Measurements from ENCODE around the gene CEMIP.

Gene CEMIP

GRCh38 chr15:80773792-80774352 is 5.3 kb upstream of the CEMIP start (continued):
- TF ChIP-seq BCL6B (tag by site-specific recombination; IDR thresholded peaks at IDR 0.05) (peak; percentile 32; the same call in 1 of the 2 replicates), ZNF791 (tag by site-specific recombination; IDR thresholded peaks at IDR 0.05) (no peak), ZNF600 (tag by site-specific recombination; IDR thresholded peaks at IDR 0.05) (peak; percentile 58), ZNF248 (tag by site-specific recombination; IDR thresholded peaks at IDR 0.05) (no peak), GFI1B (tag by site-specific recombination; IDR thresholded peaks at IDR 0.05) (no peak), FEZF1 (tag by site-specific recombination; IDR thresholded peaks at IDR 0.05) (0 out of 2 replicates have a peak, but pooled peaks have one; percentile 21), SP3 (tag by site-specific recombination; IDR thresholded peaks at IDR 0.05) (no peak), ZNF350 (tag by site-specific recombination; IDR thresholded peaks at IDR 0.05) (no peak), AEBP2 (tag by site-specific recombination; IDR thresholded peaks at IDR 0.05; ENCODE audit: borderline replicate concordance) (no peak), ZNF623 (tag by site-specific recombination; IDR thresholded peaks at IDR 0.05) (no peak), ZNF280C (tag by site-specific recombination; IDR thresholded peaks at IDR 0.05) (no peak), ELK4 (IDR thresholded peaks at IDR 0.05; ENCODE audit: borderline replicate concordance, low read depth, low read length) (no peak), ZNF404 (tag by site-specific recombination; IDR thresholded peaks at IDR 0.05) (no peak), ZNF157 (tag by site-specific recombination; IDR thresholded peaks at IDR 0.05) (no peak), ZNF76 (tag by site-specific recombination; IDR thresholded peaks at IDR 0.05; ENCODE audit: borderline replicate concordance, low read depth) (no peak), ZNF639 (tag by site-specific recombination; IDR thresholded peaks at IDR 0.05) (no peak), ZSCAN5A (tag by site-specific recombination; IDR thresholded peaks at IDR 0.05) (no peak), ZNF768 (tag by site-specific recombination; IDR thresholded peaks at IDR 0.05) (no peak), ZNF175 (tag by site-specific recombination; IDR thresholded peaks at IDR 0.05) (no peak), PRDM1 (tag by site-specific recombination; IDR thresholded peaks at IDR 0.05) (no peak), ZFP41 (tag by site-specific recombination; IDR thresholded peaks at IDR 0.05; ENCODE audit: borderline replicate concordance) (no peak), MZF1 (tag by site-specific recombination; IDR thresholded peaks at IDR 0.05; ENCODE audit: borderline replicate concordance) (no peak), ZNF274 (IDR thresholded peaks at IDR 0.05; ENCODE audit: low read length) (no peak), ZNF274 (tag by site-specific recombination; IDR thresholded peaks at IDR 0.05; ENCODE audit: borderline replicate concordance) (no peak), ATF2 (tag by site-specific recombination; IDR thresholded peaks at IDR 0.05; ENCODE audit: low read depth) (no peak), BCL11B (tag by site-specific recombination; IDR thresholded peaks at IDR 0.05; ENCODE audit: low read depth) (no peak), ZNF155 (tag by site-specific recombination; IDR thresholded peaks at IDR 0.05) (no peak), ZBTB7A (tag by site-specific recombination; IDR thresholded peaks at IDR 0.05; ENCODE audit: low read depth) (no peak), ZBTB26 (tag by site-specific recombination; optimal IDR thresholded peaks at IDR 0.05) (no peak)

All from HEK293 (cell line).